GM21447 (cell line): ENCODE results near the gene MBTPS1.

Experiments used
- ATAC-seq: cut with Tn5 transposase; IDR thresholded peaks from one replicate; pipeline ENCODE4 v1.9.1; 2021; ENCODE audit not compliant: unreplicated experiment

Gene MBTPS1

GRCh38 chr16:84013787-84014569, 102.8 kb downstream of the MBTPS1 start:
- ATAC-seq = peak; percentile 84

DNA sequence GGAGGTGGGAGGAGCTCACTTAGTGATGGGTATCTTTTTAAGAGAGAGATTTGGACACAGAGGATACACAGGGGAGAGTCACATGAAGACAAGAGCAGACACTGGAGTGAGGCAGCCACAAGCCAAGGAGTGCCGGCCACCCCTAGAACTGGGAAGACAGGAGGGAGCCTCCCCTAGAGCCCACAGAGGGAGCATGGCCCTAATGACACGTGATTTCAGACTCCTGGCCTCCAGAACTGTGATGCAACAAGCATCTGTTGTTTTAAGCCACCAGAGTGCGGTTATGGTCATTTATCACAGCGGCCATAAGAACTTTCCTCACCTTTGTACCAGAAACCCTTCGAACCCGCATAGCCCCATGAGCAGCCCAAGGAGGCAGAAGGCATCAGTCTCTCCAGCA, 107.5 kb downstream of the MBTPS1 start:
- no peak for ATAC-seq

- ATAC-seq = no peak
Observed at GRCh38 chr16:84007965-84008364, 108.8 kb downstream of the MBTPS1 start.

DNA sequence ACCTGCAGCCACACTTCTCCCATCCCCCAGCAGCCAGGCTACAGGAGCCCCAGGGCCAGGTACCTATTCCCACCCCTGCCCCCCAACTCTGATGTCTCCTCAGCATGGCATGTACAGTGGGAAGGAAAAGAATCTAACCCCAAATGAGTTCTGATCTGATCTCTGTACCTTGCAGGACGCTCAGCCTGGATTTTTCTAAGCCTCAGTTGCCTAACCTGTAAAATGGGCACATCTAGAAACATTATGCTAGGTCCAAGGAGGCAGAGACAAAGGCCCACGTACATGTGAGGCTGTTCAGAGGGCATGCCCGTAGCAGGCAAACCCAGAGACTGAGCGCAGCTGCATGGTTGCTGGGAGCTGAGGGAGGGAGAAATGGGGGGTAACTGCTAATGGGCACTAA, 109.2 kb downstream of the MBTPS1 start:
- ATAC-seq = no peak

- no peak for ATAC-seq
Observed at GRCh38 chr16:84005391-84005790, 111.4 kb downstream of the MBTPS1 start.

DNA sequence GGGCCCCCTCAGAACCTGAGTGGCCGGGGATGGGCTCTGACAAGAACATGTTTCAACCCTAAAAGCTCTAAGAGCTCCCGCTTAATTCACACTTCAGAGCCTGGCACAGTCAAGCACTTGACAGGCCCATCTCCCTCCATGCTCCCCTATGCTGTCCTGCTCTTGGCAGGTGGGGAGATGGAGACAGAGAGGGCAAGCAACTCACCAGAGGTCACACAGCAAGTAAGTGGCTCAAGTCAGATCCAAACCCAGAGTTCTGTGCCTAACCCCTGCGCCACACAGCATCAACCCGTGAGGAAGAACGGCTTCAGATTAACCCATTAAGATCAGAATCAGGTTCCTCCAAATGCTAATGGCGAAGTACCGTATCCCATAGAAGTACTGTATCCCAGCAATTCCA, 112.3 kb downstream of the MBTPS1 start:
- no peak for ATAC-seq
